GM12878 (cell line): ENCODE measurements around the gene SNRPA1. TPM values are rescaled to one million over a fixed set of nuclear protein-coding genes. Genes with fewer than 3 reads are reported as not detected.
A peak's percentile ranks its signal among the peaks of the same experiment; 100 is the strongest.

Experiments used
- ATAC-seq: fragments of 200-7000 bp; cut with Tn5 transposase; 3 replicates; pipeline ENCODE4 v1.9.1; 2020; ENCODE audit warnings: mild to moderate bottlenecking, moderate library complexity
- BruUV-seq: library from RNA; stranded (reverse); fragments of 400-500 nt; replicated peaks from 2 replicates; lab custom pipeline; 2021; lab: Mats Ljungman, UMichigan
- CTCF ChIA-PET: fragments of 300-600 bp; sonication (Branson Sonifier 250); formaldehyde crosslinking; extraction: SDS; loops from one replicate; lab custom pipeline; 2021; ENCODE audit warnings: inconsistent platforms; lab: Yijun Ruan, JAX
- POLR2A ChIA-PET: fragments of 350-600 bp; formaldehyde crosslinking; extraction: SDS; loops from one replicate; lab custom pipeline; 2021; ENCODE audit warnings: inconsistent platforms; lab: Charles Lee
- RAD21 ChIA-PET: fragments of 300-600 bp; sonication (Branson Sonifier 250); formaldehyde crosslinking; loops from one replicate; lab custom pipeline; 2023; ENCODE audit warnings: antibody characterized with exemption; ENCODE audit not compliant: unreplicated experiment; lab: Charles Lee
- SMC1A ChIA-PET: fragments of 300-600 bp; sonication (Branson Sonifier 250); formaldehyde crosslinking; loops from one replicate; lab custom pipeline; 2023; ENCODE audit not compliant: unreplicated experiment, uncharacterized antibody; lab: Charles Lee
- DNase-seq: peaks from one replicate; pipeline ENCODE4 v3.0.0-alpha.2; 2011; ENCODE audit warnings: low read depth, low spot score
- FAIRE-seq: peaks from 3 replicates; lab custom pipeline; 2011; peaks lifted over from hg19 to GRCh38; lab: Jason Lieb, UNC
- H2AFZ ChIP-seq: 2 replicates; pipeline ENCODE4 v1.6.0; 2011; ENCODE audit warnings: low read depth, low read length, control low read depth; ENCODE audit not compliant: control insufficient read depth
- H3K27ac ChIP-seq: 2 replicates; pipeline ENCODE4 v1.5.1; 2011; ENCODE audit warnings: control low read depth; ENCODE audit not compliant: control insufficient read depth, insufficient read depth
- H3K27me3 ChIP-seq, 2 experiments: replicated peaks in 1 of 2; 2 replicates each; pipeline versions ENCODE4 v1.6.0 to v1.6.1; 2011; ENCODE audit warnings: low read length in 1 of 2; ENCODE audit not compliant: control insufficient read depth in 2 of 2, insufficient read depth in 2 of 2
- H3K36me3 ChIP-seq, 2 experiments: 2 replicates each; pipeline ENCODE4 v1.5.1; 2011; ENCODE audit warnings: low read length in 1 of 2; ENCODE audit not compliant: control insufficient read depth in 2 of 2, insufficient read depth in 2 of 2
- H3K4me1 ChIP-seq: 2 replicates; pipeline ENCODE4 v1.6.1; 2011; ENCODE audit warnings: mild to moderate bottlenecking, low read length, moderate library complexity, mixed read lengths; ENCODE audit not compliant: control insufficient read depth, insufficient read depth
- H3K4me2 ChIP-seq: 2 replicates; pipeline ENCODE4 v1.6.0; 2011; ENCODE audit warnings: control low read depth; ENCODE audit not compliant: control insufficient read depth, insufficient read depth
- H3K4me3 ChIP-seq: fragments of 200-600 bp; sonication (generic); 2 replicates; pipeline ENCODE4 v1.5.1; 2016
- H3K79me2 ChIP-seq: 2 replicates; pipeline ENCODE4 v1.6.0; 2011; ENCODE audit warnings: low read length; ENCODE audit not compliant: control insufficient read depth, insufficient read depth
- H3K9ac ChIP-seq: 2 replicates; pipeline ENCODE4 v1.8.0; 2011; ENCODE audit warnings: low read length, control low read depth, mixed read lengths; ENCODE audit not compliant: control insufficient read depth, insufficient read depth
- H3K9me3 ChIP-seq: replicated peaks from 3 replicates; pipeline ENCODE4 v1.5.1; 2011; ENCODE audit warnings: mild to moderate bottlenecking, low read length; ENCODE audit not compliant: control insufficient read depth, insufficient read depth
- H4K20me1 ChIP-seq: 2 replicates; pipeline ENCODE4 v1.6.0; 2011; ENCODE audit not compliant: control insufficient read depth, insufficient read depth
- E2F4 ChIP-seq: IDR thresholded peaks from 2 replicates; pipeline ENCODE4 v1.6.1; 2012; ENCODE audit warnings: low read depth, low read length, improper control_type of control experiment
- GATAD2B ChIP-seq: fragments of 450-650 bp; conservative IDR thresholded peaks from 2 replicates; pipeline ENCODE4 v1.6.1; 2017; ENCODE audit warnings: low read depth, mild to moderate bottlenecking, moderate library complexity
- IKZF1 ChIP-seq: fragments of 450-650 bp; conservative IDR thresholded peaks from 2 replicates; pipeline ENCODE4 v1.6.1; 2017; ENCODE audit warnings: antibody characterized with exemption, mild to moderate bottlenecking
- JUND ChIP-seq: IDR thresholded peaks from 2 replicates; pipeline ENCODE4 v1.6.1; 2012; ENCODE audit warnings: low read depth, mild to moderate bottlenecking, low read length, improper control_type of control experiment, moderate library complexity
- KDM1A ChIP-seq: fragments of 200-600 bp; sonication (generic); IDR thresholded peaks from 2 replicates; pipeline ENCODE4 v1.6.1; 2016; ENCODE audit warnings: borderline replicate concordance
- NFYB ChIP-seq: IDR thresholded peaks from 2 replicates; pipeline ENCODE4 v1.6.1; 2011; ENCODE audit warnings: low read depth, mild to moderate bottlenecking, low read length, improper control_type of control experiment, moderate library complexity; ENCODE audit not compliant: insufficient read depth
- RFX5 ChIP-seq: IDR thresholded peaks from 2 replicates; pipeline ENCODE4 v1.6.1; 2011; ENCODE audit warnings: low read depth, low read length, improper control_type of control experiment
- SMARCA5 ChIP-seq: fragments of 450-650 bp; IDR thresholded peaks from 2 replicates; pipeline ENCODE4 v1.6.1; 2017; ENCODE audit warnings: mild to moderate bottlenecking
- SRF ChIP-seq, 2 experiments: IDR thresholded peaks; 2 replicates each; pipeline ENCODE4 v1.6.1; 2011; ENCODE audit warnings: low read depth in 2 of 2, low read length in 2 of 2, mild to moderate bottlenecking in 1 of 2, moderate library complexity in 1 of 2
- SUZ12 ChIP-seq: fragments of 200-600 bp; sonication (generic); IDR thresholded peaks from one replicate; pipeline ENCODE4 v1.6.1; 2018; ENCODE audit warnings: antibody characterized with exemption, mild to moderate bottlenecking; ENCODE audit not compliant: unreplicated experiment
- ZNF217 ChIP-seq: fragments of 450-650 bp; IDR thresholded peaks from 2 replicates; pipeline ENCODE4 v1.6.1; 2017; ENCODE audit warnings: antibody characterized with exemption, mild to moderate bottlenecking
- ZSCAN29 ChIP-seq: fragments of 450-650 bp; IDR thresholded peaks from 2 replicates; pipeline ENCODE4 v1.6.1; 2017; ENCODE audit warnings: mild to moderate bottlenecking, moderate library complexity
- WGBS: methylation state at CpG from one replicate; pipeline ENCODE4 v1.1.6; 2016; ENCODE audit warnings: low lambda C conversion rate; ENCODE audit not compliant: insufficient replicate concordance, insufficient coverage; ENCODE audit errors: missing lambda C conversion rate; 5-methylcytosine and 5-hydroxymethylcytosine counted together
- in situ Hi-C: fragments of 300-500 bp; cut with MboI; formaldehyde crosslinking; loops from 9 replicates; pipeline ENCODE4 v1.14.3; 2018; ENCODE audit warnings: mixed read lengths
- intact Hi-C: fragments of 100-400 bp; cut with micrococcal nuclease; formaldehyde crosslinking; loops from one replicate; pipeline ENCODE4 v1.14.2; 2022; ENCODE audit not compliant: unreplicated experiment
- polyA plus RNA-seq, 11 experiments: library from polyadenylated mRNA; depleted of rRNA in 4 of 11; unstranded in 6 of 11; stranded (reverse) in 5 of 11; fragments of >200 nt; fragmentation: Nextera tagmentation in 4 of 11; fragmentation: Illumina TruSeq in 1 of 11; extraction: Ambion mirVana in 4 of 11; extraction: Trizol in 1 of 11; gene quantifications; 1 replicate in 1 of 11; 2 replicates in 10 of 11; pipeline versions ENCODE4 v1.2.1 to v1.2.3, GENCODE V29; 2011 to 2016; ENCODE audit warnings: inconsistent platforms in 2 of 11, missing spikeins in 2 of 11, low read depth in 1 of 11
- total RNA-seq, 4 experiments: library from RNA; depleted of rRNA in 3 of 4; stranded (reverse); fragments of >200 nt in 3 of 4; fragmentation: Illumina TruSeq in 1 of 4; extraction: Trizol in 1 of 4; gene quantifications; 2 replicates each; pipeline versions ENCODE4 v1.2.1 to v1.2.3, GENCODE V29; 2013 to 2021
- TF ChIP-seq, protein P1 (sequence below): IDR thresholded peaks from 2 replicates; pipeline ENCODE4 v1.6.1; 2011; ENCODE audit warnings: low read depth, mild to moderate bottlenecking, low read length, moderate library complexity, borderline replicate concordance; ENCODE audit errors: extremely low read depth
- TF ChIP-seq, protein P2 (sequence below): IDR thresholded peaks from 2 replicates; pipeline ENCODE4 v1.6.1; 2011; ENCODE audit warnings: mild to moderate bottlenecking, low read depth, low read length, moderate library complexity; ENCODE audit not compliant: insufficient replicate concordance

Gene SNRPA1
- total and polyA plus RNA-seq, 10 of the 15 experiments (the other 5 are each of a cell fraction or from before 2014, with no cell fraction given), result 59.9 to 267 (median 161) TPM

- TF ChIP-seq, protein P1, sequence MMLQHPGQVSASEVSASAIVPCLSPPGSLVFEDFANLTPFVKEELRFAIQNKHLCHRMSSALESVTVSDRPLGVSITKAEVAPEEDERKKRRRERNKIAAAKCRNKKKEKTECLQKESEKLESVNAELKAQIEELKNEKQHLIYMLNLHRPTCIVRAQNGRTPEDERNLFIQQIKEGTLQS, result 0 out of 2 replicates have a peak, but pooled peaks have one; percentile 28
Observed at GRCh38 chr15:101251830-101252820, 42.9 kb downstream of the SNRPA1 start, which contains the start of gene CHSY1 (continued).

GRCh38 chr15:101250873-101251829 lies 43.9 kb downstream of the SNRPA1 start:
- under 1% methylated on average over 64 of the region's 150 CpGs for WGBS
- no peaks in the 10 kb centered on the region for H4K20me1 ChIP-seq
- TF ChIP-seq JUND (no peak), IKZF1 (peak; percentile 9; the same call in 1 of the 2 replicates), SRF (IDR thresholded peaks at IDR 0.05; ENCODE audit: low read depth in 2 of 2, low read length in 2 of 2) (no peak), GATAD2B (peak; percentile 23; the same call in 1 of the 2 replicates), ZNF217 (no peak), SUZ12 (no peak), NFYB (no peak), SMARCA5 (peak; percentile 13; the same call in 1 of the 2 replicates), KDM1A (no peak), E2F4 (no peak), ZSCAN29 (0 out of 2 replicates have a peak, but pooled peaks have one; percentile 52), RFX5 (no peak)
- TF ChIP-seq, protein P2, sequence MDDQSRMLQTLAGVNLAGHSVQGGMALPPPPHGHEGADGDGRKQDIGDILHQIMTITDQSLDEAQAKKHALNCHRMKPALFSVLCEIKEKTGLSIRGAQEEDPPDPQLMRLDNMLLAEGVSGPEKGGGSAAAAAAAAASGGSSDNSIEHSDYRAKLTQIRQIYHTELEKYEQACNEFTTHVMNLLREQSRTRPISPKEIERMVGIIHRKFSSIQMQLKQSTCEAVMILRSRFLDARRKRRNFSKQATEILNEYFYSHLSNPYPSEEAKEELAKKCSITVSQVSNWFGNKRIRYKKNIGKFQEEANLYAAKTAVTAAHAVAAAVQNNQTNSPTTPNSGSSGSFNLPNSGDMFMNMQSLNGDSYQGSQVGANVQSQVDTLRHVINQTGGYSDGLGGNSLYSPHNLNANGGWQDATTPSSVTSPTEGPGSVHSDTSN, result no peak

More at GRCh38 chr15:101250873-101251829, 43.9 kb downstream of the SNRPA1 start:
- intact Hi-C loops (loop anchor here (2.0 kb wide), 2 partner anchors 62 to 124 kb away; no protein-coding TSS in a partner anchor), in situ Hi-C loops (no loop called here)
- no peak for FAIRE-seq
- no TSS peak for BruUV-seq
- H3K27ac ChIP-seq, result peak overlapping the region; percentile 43
- H3K4me1 ChIP-seq, result peaks cover 3% of the 10 kb centered on the region
- CTCF ChIA-PET, result interaction anchor here (0.8 to 2.2 kb wide), 14 partner anchors 9 to 235 kb away, joined by 3 to 14 read pairs (median 4); no protein-coding TSS in a partner anchor
- ATAC-seq, result peak; percentile 44
- no peak for DNase-seq
- SMC1A ChIA-PET, result interaction anchor here (1.1 to 3.2 kb wide), 7 partner anchors 9 to 163 kb away, joined by 3 to 23 read pairs (median 6); no protein-coding TSS in a partner anchor
- POLR2A ChIA-PET, result interaction anchor here (0.7 to 1.7 kb wide), 11 partner anchors 8 to 626 kb away, joined by 3 to 10 read pairs (median 5); partner anchors contain the start of gene SNRPA1
- H3K9ac ChIP-seq, result peak overlapping the region; percentile 69
- no peaks in the 10 kb centered on the region for H3K36me3 ChIP-seq
- H3K79me2 ChIP-seq, result peaks cover 47% of the 10 kb centered on the region
- peak overlapping the region; percentile 86 for H3K4me2 ChIP-seq
- peak overlapping the region; percentile 91 for H3K4me3 ChIP-seq
- no peaks in the 10 kb centered on the region for H3K9me3 ChIP-seq
- RAD21 ChIA-PET, result interaction anchor here (0.8 to 2.4 kb wide), 25 partner anchors 7 to 328 kb away, joined by 3 to 19 read pairs (median 4); no protein-coding TSS in a partner anchor
- peak overlapping the region; percentile 77 for H2AFZ ChIP-seq
- no peaks in the 10 kb centered on the region for H3K27me3 ChIP-seq
